ENCODE measurements around the gene NES.

NES gene

DNA sequence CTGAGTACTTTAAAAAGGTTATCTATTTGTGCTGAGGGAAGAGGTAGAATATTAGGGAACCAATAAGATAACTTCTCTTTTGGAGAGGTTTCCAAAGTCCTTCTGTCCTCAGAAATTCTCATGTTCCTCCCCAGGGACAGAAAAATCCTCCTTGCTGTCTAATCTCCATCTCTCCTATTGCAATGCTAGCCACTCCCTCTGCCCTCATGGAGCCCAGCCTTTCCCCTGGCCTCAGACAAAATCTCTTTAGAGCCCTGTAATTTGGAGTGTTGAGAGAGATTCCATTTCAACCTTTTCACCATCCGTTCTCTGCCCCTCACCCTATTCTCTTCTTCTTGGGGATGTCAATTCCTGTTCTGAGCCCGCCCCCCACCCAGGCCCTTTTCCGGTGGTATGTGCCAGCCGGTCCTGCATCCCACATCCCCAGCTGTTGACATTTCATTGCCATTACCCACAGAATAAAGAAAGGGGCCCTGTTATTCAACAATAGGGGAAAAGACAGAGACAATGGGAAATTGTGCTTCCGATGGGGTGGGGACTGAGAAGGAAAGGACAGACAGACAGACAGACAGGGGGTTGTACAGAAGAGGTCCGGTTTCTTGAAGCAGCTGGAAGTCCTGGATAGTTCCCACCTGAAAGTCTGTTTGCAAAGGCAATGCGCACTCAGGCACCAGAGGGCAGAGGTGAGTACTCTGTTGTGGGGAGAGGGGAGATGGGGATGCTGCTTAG is 58.2 kb downstream of the NES start, which contains the start of gene HAPLN2:
Gene HAPLN2 (plus strand): TSS at position 563 of the 729 bp plus-strand sequence. CDS start 4,076 bp downstream, outside the sequence.
- DNase-seq = no peak

Data from NCI-H748 treated with DMSO at 0.1 percent for 48 hours (cell line).